ENCODE data around the gene ZMYND8.

- no peak for TF ChIP-seq CTCF (IDR thresholded peaks at IDR 0.05)
- no peak for TF ChIP-seq REST (IDR thresholded peaks at IDR 0.05; ENCODE audit: insufficient read depth in 1 of 2, low read depth in 2 of 2, low read length in 1 of 2)
Measured at GRCh38 chr20:47271046-47271615, 85.4 kb downstream of the ZMYND8 start.

Data from Panc1 (cell line).